ENCODE measurements around the gene NRG2. TPM values are rescaled to one million over a fixed set of nuclear protein-coding genes. Genes with fewer than 3 reads are reported as not detected.
A peak's percentile ranks its signal among the peaks of the same experiment; 100 is the strongest.

The NRG2 gene
- total RNA-seq, 3 donors from 2014 or later (not counting 1 experiment from before 2014, with no cell fraction given) = 0.21 to 0.50 (median 0.40) TPM

DNA sequence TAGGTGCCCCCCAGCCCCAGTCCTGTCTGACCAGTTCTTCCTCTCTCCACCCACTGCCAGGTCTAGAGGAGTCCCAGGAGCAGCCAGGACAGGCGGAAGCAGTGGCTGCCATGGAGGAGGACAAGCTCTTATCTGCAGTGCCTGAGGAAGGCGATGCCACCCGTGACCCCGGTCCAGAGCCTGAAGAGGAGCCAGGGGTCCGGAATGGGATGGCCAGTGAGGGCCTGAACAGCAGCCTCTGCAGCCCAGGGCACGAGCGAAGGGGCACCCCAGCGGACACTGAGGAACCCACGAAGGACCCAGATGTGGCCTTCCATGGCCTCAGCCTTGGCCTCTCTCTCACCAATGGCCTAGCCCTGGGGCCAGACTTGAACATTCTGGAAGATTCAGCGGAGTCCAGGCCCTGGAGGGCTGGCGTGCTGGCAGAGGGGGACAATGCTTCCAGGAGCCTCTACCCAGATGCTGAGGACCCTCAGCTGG lies 233.7 kb downstream of the NRG2 start:
- intact Hi-C loops (cut with micrococcal nuclease) = no loop called here
- Mint-ChIP-seq H3K4me3 (no peak overlapping the region), H3K9me3 (no peaks in the 10 kb centered on the region), H3K4me1 (no peaks in the 10 kb centered on the region), H3K27ac (no peak overlapping the region), H3K36me3 (no peaks in the 10 kb centered on the region), H3K27me3 (ENCODE audit: low read depth in 2 of 2) (peaks cover 0 to 4% of the 10 kb centered on the region in 2 donors)
- H3K4me1 ChIP-seq (ENCODE audit: control insufficient read depth, insufficient read depth, low read length) = no peaks in the 10 kb centered on the region
- no peak overlapping the region for H3K4me3 ChIP-seq (ENCODE audit: low read length)
- H3K27ac ChIP-seq (ENCODE audit: low read length) = no peak overlapping the region
- no peak for DNase-seq
- 85% methylated on average over 11 of the region's 11 CpGs for WGBS (ENCODE audit: insufficient coverage)
- peaks cover 2% of the 10 kb centered on the region for H3K27me3 ChIP-seq (ENCODE audit: control insufficient read depth, insufficient read depth, low read length)
- H3K36me3 ChIP-seq (ENCODE audit: control insufficient read depth, insufficient read depth, low read length) = no peaks in the 10 kb centered on the region
- ATAC-seq = no peak
- TF ChIP-seq, protein P1, sequence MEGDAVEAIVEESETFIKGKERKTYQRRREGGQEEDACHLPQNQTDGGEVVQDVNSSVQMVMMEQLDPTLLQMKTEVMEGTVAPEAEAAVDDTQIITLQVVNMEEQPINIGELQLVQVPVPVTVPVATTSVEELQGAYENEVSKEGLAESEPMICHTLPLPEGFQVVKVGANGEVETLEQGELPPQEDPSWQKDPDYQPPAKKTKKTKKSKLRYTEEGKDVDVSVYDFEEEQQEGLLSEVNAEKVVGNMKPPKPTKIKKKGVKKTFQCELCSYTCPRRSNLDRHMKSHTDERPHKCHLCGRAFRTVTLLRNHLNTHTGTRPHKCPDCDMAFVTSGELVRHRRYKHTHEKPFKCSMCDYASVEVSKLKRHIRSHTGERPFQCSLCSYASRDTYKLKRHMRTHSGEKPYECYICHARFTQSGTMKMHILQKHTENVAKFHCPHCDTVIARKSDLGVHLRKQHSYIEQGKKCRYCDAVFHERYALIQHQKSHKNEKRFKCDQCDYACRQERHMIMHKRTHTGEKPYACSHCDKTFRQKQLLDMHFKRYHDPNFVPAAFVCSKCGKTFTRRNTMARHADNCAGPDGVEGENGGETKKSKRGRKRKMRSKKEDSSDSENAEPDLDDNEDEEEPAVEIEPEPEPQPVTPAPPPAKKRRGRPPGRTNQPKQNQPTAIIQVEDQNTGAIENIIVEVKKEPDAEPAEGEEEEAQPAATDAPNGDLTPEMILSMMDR (IDR thresholded peaks at IDR 0.05) = no peak
- H3K9me3 ChIP-seq (ENCODE audit: control insufficient read depth, insufficient read depth, low read length) = no peaks in the 10 kb centered on the region

DNA sequence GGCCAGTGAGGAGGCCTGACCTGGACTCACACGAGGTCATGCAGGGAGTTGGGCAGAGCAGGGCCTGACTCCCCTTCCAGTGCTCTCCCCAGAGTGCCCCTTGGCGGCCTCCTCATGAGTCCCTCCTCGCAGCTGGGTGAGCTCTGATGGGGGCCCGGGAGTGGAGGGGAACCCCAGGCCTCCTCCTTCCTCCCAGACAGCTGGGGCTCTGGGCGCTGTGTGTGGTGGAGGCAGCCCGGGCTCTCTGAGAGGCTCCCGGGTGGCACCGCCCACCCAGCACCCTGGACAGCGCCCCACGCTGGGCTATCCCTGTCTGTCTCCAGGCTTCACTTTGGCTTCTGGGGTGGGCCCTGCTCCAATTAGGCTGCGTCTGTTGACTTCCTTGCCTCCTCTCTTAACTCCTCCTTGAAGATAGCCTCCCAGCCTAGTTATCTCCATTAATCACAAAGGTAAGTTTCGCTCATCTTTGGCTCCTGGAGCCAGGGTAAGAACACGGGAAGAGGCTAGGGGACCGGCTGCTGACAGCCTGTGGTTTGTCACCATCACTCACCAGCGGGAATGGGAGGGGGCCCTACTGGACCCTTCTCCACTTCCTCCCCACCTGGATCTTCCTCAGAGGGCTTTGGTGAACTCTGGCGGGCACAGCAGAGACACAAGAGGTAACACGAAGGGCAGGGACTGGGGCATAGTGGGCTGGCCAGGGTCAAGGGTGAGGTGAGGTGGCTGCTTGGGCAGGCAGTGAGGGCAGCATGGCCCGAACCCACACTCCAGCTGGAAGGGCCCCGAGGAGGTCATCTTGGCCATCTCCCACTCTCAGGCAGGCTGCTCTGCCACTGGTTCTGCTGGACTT lies 234.4 kb downstream of the NRG2 start:
- H3K27ac Mint-ChIP-seq = no peak overlapping the region
- Histone ChIP-seq H3K4me1 (ENCODE audit: control insufficient read depth, insufficient read depth, low read length) (no peaks in the 10 kb centered on the region), H3K4me3 (ENCODE audit: low read length) (no peak overlapping the region), H3K9me3 (ENCODE audit: control insufficient read depth, insufficient read depth, low read length) (no peaks in the 10 kb centered on the region), H3K27me3 (ENCODE audit: control insufficient read depth, insufficient read depth, low read length) (peaks cover 2% of the 10 kb centered on the region), H3K27ac (ENCODE audit: low read length) (no peak overlapping the region), H3K36me3 (ENCODE audit: control insufficient read depth, insufficient read depth, low read length) (no peaks in the 10 kb centered on the region)
- peak in 2 of 3 donors; percentile 75 to 82 for ATAC-seq
- H3K4me1 Mint-ChIP-seq = no peaks in the 10 kb centered on the region
- peaks cover 0 to 4% of the 10 kb centered on the region in 2 donors for H3K27me3 Mint-ChIP-seq (ENCODE audit: low read depth in 2 of 2)
- TF ChIP-seq, protein P1 (IDR thresholded peaks at IDR 0.05) = no peak
- 44% methylated on average over 19 of the region's 19 CpGs for WGBS (ENCODE audit: insufficient coverage)
- no peak overlapping the region for H3K4me3 Mint-ChIP-seq
- no peaks in the 10 kb centered on the region for H3K9me3 Mint-ChIP-seq
- intact Hi-C loops (cut with micrococcal nuclease) = no loop called here
- no peaks in the 10 kb centered on the region for H3K36me3 Mint-ChIP-seq
- DNase-seq = peak in 1 of 2 donors; percentile 43

DNA sequence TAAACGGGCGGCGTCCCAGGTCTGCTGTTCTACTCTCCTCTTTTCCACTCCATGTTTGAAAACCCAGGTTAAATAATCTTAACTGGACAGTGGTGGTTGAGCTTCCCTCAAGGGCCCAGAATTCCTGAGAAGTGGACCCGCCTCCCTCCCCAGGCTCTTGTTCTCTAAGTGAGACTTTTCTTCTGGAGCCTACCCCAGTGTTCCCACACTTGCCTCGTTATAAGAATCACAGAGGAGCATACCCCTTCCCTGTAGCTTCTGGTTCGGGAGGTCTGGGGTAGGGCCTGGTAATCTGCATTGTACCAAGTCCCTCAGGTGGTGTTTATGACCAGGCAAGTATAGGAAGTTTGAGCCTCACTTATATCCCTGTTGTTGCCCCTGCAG lies 235.5 kb downstream of the NRG2 start:
- peaks cover 0 to 4% of the 10 kb centered on the region in 2 donors for H3K27me3 Mint-ChIP-seq (ENCODE audit: low read depth in 2 of 2)
- TF ChIP-seq, protein P1 (IDR thresholded peaks at IDR 0.05) = no peak
- intact Hi-C loops (cut with micrococcal nuclease) = no loop called here

More for the DNA sequence above, 235.5 kb downstream of the NRG2 start:
- H3K4me1 ChIP-seq (ENCODE audit: control insufficient read depth, insufficient read depth, low read length) = no peaks in the 10 kb centered on the region
- Mint-ChIP-seq H3K4me1 (no peaks in the 10 kb centered on the region), H3K36me3 (no peaks in the 10 kb centered on the region), H3K9me3 (no peaks in the 10 kb centered on the region), H3K27ac (no peak overlapping the region), H3K4me3 (no peak overlapping the region)
- peaks cover 2% of the 10 kb centered on the region for H3K27me3 ChIP-seq (ENCODE audit: control insufficient read depth, insufficient read depth, low read length)
- ATAC-seq = no peak
- no peaks in the 10 kb centered on the region for H3K36me3 ChIP-seq (ENCODE audit: control insufficient read depth, insufficient read depth, low read length)
- DNase-seq = no peak
- H3K27ac ChIP-seq (ENCODE audit: low read length) = no peak overlapping the region
- no peak overlapping the region for H3K4me3 ChIP-seq (ENCODE audit: low read length)
- H3K9me3 ChIP-seq (ENCODE audit: control insufficient read depth, insufficient read depth, low read length) = no peaks in the 10 kb centered on the region
- WGBS (ENCODE audit: insufficient coverage) = 74% methylated on average over 5 of the region's 6 CpGs
